A204.1 (cell line): Measurements from ENCODE around the gene POLR1E.
"Not testable (repeated sequence)": the region's sequence is repeated elsewhere in the genome, so short reads cannot be mapped to it uniquely, and the experiment has no call there.

Experiments
- FAIRE-seq: peaks from 2 replicates; lab custom pipeline; 2012; peaks lifted over from hg19 to GRCh38; lab: Jason Lieb, UNC

Gene POLR1E

GRCh38 chr9:37465249-37466036, 20.3 kb upstream of the POLR1E start, which contains the start of gene ZBTB5:
TSS of gene ZBTB5 (minus strand) at chr9:37465450. CDS start at chr9:37442551, 22,899 bp downstream.
- FAIRE-seq: peak; percentile 99

DNA sequence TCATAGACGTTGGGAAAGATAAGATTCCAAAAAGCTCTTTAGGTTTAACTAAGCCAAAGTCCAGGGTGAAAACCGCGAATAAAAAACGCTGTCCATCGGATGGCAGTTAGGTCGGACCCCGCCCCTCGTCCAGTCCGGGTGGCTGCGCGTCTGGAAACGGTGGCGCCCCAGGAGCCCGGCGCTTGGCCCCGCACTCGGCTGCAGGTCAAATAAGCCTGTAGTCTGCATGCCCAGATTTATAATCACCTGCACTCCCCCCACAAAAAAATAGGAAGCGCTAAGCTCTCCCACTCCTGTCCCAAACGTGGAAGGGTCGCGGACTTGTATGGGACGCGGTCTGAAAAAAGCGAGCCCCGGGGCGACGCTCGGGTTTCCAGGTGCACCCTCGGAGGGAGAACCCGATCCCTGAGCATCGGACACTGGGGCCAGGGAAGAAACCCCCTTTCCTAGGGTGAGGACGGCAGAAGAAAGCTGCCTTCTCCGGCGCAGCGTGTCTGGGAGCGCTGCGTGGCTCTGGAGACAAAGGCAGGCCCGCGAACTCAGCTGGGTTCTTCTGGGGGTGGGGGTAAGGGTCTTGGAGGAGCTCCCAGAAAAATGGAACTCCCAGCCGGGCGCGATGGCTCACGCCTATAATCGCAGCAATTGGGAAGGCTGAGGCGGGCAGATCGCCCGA, 19.6 kb upstream of the POLR1E start:
- FAIRE-seq: peak; percentile 43

GRCh38 chr9:37467530-37467929, 18.2 kb upstream of the POLR1E start:
- FAIRE-seq: not testable (repeated sequence)

DNA sequence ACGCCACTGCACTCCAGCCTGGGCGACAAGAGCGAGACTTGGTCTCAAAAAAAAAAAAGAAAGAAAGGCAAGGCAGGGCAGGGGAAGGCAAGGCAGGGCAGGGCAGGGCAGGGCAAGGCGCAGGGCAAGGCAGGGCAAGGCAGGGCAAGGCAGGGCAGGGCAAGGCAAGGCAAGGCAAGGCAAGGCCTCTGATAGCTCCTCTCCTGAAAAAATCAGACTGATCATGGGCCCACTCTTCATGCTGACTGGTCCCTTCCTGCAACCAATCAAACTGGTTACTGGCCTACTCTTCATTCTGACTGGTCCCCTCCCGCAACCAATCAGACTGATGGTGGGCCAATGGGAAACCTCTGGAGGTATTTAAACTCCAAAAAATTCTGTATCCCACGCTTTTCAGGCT, 17.1 kb upstream of the POLR1E start:
- FAIRE-seq: no peak

DNA sequence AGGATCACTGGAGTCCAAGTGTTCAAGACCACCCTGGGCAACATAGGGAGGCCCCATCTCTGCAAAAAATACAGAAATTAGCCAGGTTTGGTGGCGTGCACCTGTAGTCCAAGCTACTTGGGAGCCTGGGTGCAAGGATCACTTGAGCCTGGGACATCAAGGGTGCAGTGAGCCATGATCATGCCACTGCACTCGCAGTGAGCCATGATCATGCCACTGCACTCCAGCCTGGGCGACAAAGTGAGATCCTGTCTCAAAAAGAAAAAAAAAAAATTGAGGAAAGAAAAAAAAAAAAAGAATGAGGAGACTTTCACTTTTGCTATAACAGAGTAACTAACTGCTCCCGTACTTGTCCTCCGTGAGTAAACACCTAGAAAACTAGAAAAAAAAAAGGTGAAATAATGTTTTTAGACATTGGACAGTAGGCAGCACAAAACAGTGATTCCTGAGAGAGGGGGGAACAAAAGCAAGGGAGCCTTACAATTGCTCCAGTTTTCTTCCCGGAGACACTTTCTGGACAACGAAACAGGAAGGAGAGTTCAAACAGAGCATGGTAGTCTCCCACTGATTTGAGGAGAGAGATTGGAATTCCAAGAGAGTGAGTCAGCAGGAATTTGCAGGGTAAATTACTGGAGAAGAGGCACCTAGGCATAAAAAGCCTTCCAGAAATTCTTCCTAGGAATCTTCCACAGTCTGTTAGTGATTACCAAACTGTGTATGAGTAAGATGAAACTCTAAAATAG, 13.6 kb upstream of the POLR1E start:
- peak; percentile 100 for FAIRE-seq

DNA sequence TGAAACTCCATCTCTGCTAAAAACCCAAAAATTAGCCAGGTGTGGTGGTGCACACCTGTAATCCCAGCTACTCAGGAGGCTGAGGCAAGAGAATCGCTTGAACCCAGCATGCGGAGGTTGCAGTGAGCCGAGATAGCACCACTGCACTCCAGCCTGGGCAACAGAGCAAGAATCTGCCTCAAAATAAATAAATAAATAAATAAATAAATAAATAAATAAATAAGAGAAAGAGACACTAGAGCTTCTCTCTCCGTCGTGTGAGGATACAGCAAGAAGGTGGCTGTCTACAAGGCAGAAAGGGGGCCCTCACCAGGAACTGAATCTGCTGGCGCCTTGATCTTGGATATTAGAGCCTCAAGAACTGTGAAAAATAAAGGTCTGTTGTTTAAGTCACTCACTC, 11.8 kb upstream of the POLR1E start:
- FAIRE-seq: not testable (repeated sequence)

DNA sequence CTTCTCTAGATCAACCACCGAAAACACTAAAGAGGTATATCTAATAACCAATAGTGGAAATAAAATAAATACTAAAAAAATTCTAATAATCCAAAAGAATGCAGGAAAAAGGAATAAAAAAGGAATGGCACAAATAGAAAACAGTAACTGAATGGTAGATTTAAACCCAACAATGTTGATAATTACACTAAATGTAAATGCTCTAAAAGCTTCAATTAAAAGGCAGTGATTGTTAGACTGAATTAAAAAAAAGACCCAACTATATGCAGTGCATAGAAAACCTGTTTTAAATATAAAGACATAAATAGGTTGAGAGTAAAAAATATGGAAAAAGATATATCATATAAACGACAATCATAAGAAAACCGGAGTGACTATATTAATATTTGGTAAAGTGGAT, 11.3 kb upstream of the POLR1E start:
- peak; percentile 41 for FAIRE-seq

DNA sequence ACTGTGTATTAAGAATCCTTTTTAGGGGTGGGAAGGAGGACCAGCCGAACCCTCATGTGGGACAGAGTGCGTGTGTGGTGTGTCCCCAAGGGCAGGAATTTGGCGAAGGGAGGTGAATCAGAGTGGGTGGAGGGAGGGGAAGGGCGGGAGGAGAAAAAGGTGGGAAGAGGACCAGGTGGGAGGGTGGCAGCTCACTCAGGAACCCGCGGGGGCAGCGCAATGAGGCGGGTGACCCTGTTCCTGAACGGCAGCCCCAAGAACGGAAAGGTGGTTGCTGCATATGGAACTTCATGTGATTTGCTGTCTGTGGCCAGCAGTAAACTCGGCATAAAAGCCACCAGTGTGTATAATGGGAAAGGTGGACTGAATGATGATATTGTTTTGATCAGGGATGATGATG, 8.8 kb upstream of the POLR1E start:
- FAIRE-seq: no peak

DNA sequence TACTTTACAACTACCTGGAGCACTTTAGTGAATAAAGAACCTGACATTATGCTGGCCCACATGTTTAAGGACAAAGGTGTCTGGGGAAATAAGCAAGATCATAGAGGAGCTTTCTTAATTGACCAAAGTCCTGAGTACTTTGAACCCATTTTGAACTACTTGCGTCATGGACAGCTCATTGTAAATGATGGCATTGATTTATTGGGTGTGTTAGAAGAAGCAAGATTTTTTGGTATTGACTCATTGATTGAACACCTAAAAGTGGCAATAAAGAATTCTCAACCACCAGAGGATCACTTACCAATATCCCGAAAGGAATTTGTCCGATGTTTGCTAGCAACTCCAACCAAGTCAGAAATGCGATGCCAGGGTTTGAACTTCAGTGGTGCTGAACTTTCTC, 8.3 kb upstream of the POLR1E start:
- not testable (repeated sequence) for FAIRE-seq

- FAIRE-seq: not testable (repeated sequence)
Observed at GRCh38 chr9:37477987-37478619, 7.6 kb upstream of the POLR1E start.

DNA sequence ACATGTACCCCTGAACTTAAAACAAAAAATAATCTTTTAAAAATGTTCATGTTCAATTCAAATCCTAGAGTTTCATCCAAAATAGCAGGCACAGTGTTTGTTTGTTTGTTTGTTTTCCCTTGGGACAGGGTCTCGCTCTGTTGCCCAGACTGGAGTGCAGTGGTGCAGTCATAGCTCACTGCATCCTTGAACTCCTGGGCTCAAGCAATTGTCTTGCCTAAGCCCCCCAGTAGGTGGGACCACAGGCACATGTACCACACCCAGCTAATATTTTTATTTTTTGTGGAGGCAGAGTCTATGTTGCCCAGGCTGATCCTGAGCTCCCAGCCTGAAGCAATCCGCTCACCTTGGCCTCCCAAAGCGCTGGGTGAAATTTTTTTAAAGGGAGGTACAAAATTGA, 5.0 kb upstream of the POLR1E start:
- no peak for FAIRE-seq

DNA sequence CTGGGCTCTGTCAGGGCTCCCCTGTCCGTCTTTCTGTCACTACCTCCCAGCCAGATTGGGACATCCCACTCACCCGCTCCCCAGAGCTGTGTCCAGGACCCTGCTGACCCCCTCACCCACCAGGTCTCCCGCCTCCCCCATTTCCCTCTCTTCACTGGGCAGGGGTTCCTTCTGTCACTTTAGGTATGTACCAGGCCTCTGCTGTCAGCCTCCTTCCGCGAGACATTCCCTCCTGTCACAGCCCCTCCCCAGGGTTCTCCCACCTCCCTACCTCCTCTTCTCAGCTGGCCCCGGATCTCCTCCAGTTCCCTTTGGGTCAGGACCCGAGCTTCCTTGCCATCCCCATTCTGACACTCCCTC, 488 bp downstream of the POLR1E start:
- FAIRE-seq: no peak

GRCh38 chr9:37486616-37487548, 1.1 kb downstream of the POLR1E start:
- FAIRE-seq: no peak

GRCh38 chr9:37491939-37492338, 6.2 kb downstream of the POLR1E start:
- FAIRE-seq: no peak

GRCh38 chr9:37495571-37495970, 9.8 kb downstream of the POLR1E start:
- FAIRE-seq: no peak

DNA sequence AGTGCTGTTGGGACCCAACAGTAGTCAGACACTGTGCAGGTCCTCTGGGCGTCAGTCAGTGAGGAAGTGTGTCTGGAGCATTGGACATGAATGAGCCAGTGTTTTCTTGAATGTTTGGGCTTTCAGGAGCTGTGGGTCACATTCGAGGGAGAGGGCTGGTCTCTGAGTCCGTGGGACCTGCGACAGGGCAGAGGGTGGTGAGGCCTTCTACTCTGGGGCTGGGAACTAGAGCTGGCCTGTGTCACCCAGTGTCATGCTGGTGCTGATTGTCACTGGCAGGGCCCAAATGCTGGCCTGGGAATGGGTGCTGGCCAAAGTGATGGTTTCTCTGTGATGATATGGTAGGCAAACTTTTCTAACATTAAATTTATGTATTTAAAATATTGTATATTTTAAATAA, 10.3 kb downstream of the POLR1E start:
- no peak for FAIRE-seq

DNA sequence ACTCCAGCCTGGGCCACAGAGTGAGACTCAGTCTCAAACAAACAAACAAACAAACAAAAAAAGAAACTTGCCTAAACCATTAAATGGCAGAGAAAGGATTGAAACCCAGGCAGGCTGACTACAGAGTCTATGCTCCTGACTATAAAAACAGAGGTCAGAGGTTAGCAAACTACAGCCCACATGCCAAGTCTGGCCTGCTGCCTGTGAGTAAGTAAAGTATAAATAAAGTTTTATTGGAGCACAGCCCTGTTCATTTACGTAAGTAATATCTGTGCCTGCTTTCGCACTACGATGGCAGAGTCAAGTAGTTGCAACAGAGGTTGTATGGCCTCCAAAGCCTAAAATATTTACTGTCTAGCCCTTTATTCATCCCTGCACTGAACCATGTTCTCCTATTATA, 11.6 kb downstream of the POLR1E start:
- no peak for FAIRE-seq

GRCh38 chr9:37498457-37498856, 12.7 kb downstream of the POLR1E start:
- no peak for FAIRE-seq

DNA sequence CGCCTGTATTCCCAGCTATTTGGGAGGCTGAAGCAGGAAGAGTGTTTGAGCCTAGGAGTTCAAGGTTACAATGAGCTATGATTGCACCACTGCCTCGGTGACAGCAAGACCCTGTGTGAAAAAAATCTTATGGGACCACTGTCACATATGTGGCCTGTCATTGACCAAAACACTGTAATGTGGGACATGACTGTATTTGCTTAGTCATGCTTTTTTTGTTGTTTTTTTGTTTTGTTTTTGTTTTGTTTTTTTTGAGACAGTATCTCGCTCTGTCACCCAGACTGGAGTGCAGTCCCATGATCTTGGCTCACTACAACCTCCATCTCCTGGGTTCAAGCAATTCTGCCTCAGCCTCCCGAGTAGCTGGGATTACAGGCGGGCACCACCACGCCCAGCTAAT, 13.5 kb downstream of the POLR1E start:
- no peak for FAIRE-seq

DNA sequence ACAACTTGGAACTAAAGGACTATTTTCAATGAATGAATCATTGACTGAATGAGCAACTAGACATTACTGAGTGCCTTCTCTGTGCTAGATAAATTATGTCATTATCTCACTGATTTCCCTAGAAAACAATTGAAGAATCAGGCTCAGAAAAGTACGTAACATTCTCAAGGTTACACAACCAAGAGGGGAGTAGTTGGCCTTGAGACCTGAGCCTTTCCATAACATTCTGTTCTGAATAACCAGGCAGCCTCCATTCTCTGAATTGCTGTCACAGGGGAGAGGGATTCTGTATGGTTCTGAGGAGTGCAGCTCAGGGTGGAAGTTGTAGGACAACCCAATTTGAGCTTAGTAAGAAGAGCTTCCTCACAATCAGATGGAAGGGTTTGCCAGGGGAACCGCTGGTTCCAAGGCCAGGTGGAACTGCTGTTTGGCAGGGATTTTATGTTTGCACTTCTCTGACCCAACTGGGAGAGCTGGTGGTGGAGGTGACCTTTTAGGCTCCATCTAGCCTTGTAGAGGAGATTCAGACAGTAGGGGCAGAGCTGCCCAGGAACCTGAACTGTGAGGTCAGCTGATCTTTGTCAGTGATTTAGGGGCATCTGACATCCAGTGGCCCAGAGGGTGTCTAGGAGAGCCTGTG, 16.3 kb downstream of the POLR1E start:
- no peak for FAIRE-seq

GRCh38 chr9:37503736-37504135, 18.0 kb downstream of the POLR1E start:
- no peak for FAIRE-seq
